ENCODE data around the gene IRX3.

- TF ChIP-seq RFX5 (IDR thresholded peaks at IDR 0.05; ENCODE audit: low read depth, low read length) (no peak), FOS (IDR thresholded peaks at IDR 0.05; ENCODE audit: borderline replicate concordance, extremely low read depth, insufficient read length) (no peak), EZH2 (IDR thresholded peaks at IDR 0.05; ENCODE audit: borderline replicate concordance, control insufficient read depth, low read depth, low read length) (no peak), CTCF (IDR thresholded peaks at IDR 0.05 in 2 of 3, conservative IDR thresholded peaks at IDR 0.05 in 1 of 3; ENCODE audit: control insufficient read depth in 2 of 3, extremely low read depth in 1 of 3, insufficient read depth in 1 of 3, low read depth in 3 of 3, low read length in 3 of 3) (no peak), ELK1 (IDR thresholded peaks at IDR 0.05; ENCODE audit: low read depth, low read length) (no peak), POLR2AphosphoS5 (IDR thresholded peaks at IDR 0.05; ENCODE audit: low read length) (no peak), HCFC1 (IDR thresholded peaks at IDR 0.05; ENCODE audit: low read length) (no peak), ATF7 (IDR thresholded peaks at IDR 0.05; ENCODE audit: low read depth) (no peak), CHD4 (IDR thresholded peaks at IDR 0.05) (no peak)
Measured at GRCh38 chr16:54275956-54276355, 10.6 kb downstream of the IRX3 start.

All from GM12878 (cell line).